ENCODE results near the gene NCSTN. TPM values are rescaled to one million over a fixed set of nuclear protein-coding genes. Genes with fewer than 3 reads are reported as not detected.
A peak's percentile ranks its signal among the peaks of the same experiment; 100 is the strongest.

NCSTN gene
- total RNA-seq, 1 experiment from 2014 or later = 144 TPM

DNA sequence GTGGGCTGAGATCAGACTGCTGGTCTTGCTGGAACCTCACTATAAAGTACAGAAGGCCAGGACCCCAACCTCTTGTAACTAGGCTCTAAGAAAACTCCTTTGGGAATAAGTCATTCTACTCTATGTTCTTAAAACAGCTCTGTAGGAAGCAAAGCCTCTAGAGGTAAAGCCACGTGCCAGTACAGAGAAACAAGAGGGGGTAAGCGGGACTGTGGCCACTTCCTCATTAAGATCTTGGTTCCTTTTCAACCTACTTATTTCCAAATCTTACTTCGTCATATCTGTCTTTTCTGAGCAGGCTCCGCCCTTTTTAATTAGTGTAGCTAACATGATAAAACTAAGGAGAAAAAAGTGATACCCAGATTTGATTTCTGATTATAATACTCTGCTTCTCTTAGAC is 3.8 kb downstream of the NCSTN start:
- no peak for DNase-seq (ENCODE audit: extremely low read depth, low read depth)

GRCh38 chr1:160351629-160352028 is 8.4 kb downstream of the NCSTN start:
- no peak for DNase-seq (ENCODE audit: extremely low read depth, low read depth)

- DNase-seq (ENCODE audit: extremely low read depth, low read depth) = no peak
Measured at GRCh38 chr1:160352555-160352954, 9.4 kb downstream of the NCSTN start.

- DNase-seq (ENCODE audit: extremely low read depth, low read depth) = no peak
Measured at GRCh38 chr1:160353223-160353622, 10.0 kb downstream of the NCSTN start.

- peak; percentile 28 for DNase-seq (ENCODE audit: extremely low read depth, low read depth)
Measured at GRCh38 chr1:160354388-160354985, 11.3 kb downstream of the NCSTN start.

GRCh38 chr1:160357286-160358002 is 14.3 kb downstream of the NCSTN start:
- DNase-seq (ENCODE audit: extremely low read depth, low read depth) = no peak

DNA sequence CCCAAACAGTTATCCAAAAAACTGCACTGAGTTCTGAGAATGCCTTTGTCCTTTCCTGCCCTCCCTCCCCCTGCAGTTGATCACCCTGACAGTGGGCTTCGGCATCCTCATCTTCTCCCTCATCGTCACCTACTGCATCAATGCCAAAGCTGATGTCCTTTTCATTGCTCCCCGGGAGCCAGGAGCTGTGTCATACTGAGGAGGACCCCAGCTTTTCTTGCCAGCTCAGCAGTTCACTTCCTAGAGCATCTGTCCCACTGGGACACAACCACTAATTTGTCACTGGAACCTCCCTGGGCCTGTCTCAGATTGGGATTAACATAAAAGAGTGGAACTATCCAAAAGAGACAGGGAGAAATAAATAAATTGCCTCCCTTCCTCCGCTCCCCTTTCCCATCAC is 14.9 kb downstream of the NCSTN start:
- no peak for DNase-seq (ENCODE audit: extremely low read depth, low read depth)

DNA sequence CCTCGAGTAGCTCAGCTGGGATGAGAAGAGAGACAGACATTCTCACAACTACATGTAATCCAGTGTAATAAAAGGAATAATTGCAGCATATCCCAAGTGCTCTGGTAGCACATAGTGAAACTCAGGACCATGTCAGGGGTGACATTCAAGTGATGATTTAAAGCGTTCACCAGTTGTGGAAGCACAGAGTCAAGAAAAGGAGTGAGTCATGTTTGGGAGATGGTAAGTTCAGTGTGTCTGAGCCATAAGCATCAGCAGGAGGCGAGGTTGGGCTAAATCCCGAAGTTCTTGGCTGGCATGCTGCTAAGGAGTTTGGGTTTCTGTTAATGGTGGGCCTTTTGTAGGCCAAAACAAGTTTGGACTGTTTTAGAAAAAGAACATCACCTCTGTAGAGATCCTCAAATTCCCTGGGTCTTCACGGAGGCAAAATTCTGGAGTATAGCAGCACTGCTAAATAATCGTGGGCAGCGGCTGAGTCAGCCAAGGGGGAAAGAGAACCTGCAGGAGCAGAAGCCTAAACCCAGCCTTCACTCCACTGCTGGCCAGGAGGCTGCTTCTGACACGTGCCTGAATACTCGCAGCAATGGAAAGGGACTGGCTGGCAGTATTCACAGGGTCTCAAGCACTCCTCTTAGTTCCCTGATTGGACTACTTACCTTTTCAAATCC is 16.5 kb downstream of the NCSTN start:
- DNase-seq (ENCODE audit: extremely low read depth, low read depth) = no peak

DNA sequence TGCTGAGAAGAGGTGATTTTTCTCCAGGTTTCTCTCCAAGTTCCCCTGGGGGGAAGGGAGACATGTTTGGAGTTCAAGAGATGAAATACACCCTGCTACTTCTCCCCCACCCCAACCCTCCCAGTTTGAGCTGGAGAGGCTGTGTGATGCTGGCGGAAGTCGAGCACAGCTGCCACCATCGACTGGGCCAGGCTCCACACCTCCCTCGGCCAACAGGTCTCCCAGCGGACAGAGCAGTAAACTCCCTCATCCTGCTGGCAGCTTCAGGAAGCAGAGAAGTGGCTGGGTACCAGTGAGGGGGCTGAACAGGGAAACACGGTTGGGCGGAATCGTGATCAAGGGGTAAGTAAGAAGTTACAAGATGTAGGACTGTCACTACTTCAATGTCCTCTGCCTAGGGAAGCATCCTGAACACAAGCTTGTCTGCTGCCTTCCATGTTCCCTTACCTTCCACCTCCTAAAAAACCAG is 17.1 kb downstream of the NCSTN start:
- no peak for DNase-seq (ENCODE audit: extremely low read depth, low read depth)

GRCh38 chr1:160361199-160361598 is 18.0 kb downstream of the NCSTN start:
- DNase-seq (ENCODE audit: extremely low read depth, low read depth) = no peak

- DNase-seq (ENCODE audit: extremely low read depth, low read depth) = no peak
Measured at GRCh38 chr1:160361814-160362167, 18.6 kb downstream of the NCSTN start.

DNA sequence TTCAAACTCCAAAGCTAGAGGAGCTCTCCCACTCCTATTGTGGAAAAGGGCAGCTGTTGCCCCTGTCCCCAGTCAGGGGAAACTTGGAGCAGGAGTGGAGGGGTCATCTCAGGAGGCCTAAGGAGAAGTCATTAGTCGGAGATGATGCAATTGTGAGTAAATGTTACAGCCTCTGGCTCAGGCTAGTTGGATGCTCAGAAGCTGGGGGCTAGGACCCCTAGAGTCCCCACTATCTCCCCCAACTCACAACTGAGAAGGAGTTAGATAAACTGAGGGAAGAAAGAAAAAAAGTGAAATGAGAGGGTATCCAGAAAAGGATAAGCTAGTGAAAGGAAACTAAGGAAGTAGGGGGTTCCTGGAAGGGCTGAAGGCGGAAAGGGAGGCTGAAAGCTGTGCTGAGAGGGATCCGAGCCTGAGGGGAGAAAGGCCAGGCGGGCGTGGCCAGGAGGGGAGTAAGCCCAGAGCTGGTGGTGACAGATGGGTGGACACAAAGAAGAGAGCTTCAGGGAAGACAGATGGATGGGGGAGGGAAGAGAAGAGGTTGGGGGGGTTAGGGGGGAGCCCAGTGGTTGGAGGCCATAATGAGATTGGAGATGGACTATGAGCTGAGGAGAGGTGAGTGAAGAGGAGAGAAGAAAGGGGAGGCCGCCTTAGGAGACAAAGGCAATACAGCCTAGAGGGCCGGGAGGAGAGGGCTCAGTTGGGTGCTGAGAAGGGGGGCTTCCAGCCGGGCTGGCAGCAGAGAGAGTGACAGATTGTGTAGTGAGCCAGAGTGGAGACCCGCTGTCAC is 19.2 kb downstream of the NCSTN start:
- DNase-seq (ENCODE audit: extremely low read depth, low read depth) = peak; percentile 36

DNA sequence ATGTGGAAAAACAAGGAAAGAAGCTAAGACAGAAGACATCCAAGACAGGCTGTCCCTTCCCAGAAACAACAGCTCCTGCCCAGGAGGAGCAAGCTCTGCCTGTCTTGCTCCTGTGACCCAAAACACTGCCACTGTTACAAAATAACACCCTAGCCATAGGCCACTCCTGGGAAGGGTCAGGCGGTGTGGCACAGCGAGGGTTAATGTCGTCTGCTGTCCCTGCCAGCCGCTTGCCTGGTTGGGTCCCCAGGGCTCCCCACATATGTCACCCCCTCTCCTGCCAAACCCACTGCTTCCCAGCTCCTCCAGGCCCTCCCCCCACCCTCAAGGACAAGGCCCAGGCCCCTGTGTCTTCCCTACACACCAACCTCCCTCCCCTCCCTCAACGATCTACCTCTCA is 19.8 kb downstream of the NCSTN start:
- DNase-seq (ENCODE audit: extremely low read depth, low read depth) = no peak

DNA sequence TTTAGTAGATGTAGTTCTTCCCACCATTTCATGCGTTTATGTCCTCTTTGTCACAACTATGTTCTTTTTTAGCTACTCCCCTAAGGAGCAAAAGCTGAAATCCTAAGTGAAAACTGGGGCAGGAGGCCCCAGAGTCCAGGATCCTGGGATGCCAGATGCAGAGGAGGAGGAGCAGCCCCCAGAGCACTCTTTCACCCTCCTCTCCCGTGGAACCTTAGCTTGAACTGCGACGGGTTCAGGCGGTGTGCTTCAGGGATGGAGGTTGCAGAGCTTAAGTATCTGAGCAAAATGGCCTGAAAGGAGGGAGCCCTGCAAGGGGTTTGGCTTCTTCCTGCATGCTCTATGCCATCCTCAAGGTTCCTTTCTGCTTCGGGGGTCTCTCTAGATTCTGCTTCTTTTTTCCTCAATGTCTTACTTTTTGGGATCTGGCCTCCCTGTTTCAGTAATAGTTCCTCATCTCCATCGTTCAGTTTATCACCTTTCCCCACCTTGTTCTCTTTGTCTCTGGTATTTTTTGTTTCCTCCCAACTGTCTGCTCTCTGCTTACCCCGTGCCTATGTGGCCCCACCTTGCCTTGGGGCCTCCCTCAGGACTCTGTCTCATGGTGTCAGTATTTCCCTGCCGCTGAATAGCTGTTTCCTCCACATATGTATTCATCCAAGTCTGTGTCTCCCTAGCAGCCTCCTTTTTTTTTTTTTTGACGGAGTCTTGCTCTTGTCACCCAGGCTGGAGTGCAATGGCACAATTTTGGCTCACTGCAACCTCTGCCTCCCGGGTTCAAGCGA is 21.0 kb downstream of the NCSTN start:
- DNase-seq (ENCODE audit: extremely low read depth, low read depth) = no peak

DNA sequence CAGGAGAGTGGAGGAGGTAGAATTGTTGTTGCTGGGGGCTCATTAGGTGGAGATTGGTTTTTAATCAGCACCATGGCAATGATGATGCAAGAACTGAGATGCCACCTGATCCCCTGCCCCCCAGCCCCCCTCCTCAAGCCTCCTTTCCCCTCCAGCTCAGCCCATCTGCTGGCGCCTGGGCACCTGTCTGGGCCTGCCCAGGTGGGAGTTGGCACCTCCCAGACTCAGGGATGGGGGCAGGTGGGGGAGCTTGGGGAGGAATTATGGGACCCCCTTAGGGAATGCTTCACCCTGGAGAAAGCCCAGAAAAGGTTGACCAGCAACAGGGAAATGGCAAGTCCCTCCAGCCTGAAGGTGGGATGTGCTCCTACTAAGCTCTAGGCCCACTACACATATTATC is 22.1 kb downstream of the NCSTN start:
- no peak for DNase-seq (ENCODE audit: extremely low read depth, low read depth)

DNA sequence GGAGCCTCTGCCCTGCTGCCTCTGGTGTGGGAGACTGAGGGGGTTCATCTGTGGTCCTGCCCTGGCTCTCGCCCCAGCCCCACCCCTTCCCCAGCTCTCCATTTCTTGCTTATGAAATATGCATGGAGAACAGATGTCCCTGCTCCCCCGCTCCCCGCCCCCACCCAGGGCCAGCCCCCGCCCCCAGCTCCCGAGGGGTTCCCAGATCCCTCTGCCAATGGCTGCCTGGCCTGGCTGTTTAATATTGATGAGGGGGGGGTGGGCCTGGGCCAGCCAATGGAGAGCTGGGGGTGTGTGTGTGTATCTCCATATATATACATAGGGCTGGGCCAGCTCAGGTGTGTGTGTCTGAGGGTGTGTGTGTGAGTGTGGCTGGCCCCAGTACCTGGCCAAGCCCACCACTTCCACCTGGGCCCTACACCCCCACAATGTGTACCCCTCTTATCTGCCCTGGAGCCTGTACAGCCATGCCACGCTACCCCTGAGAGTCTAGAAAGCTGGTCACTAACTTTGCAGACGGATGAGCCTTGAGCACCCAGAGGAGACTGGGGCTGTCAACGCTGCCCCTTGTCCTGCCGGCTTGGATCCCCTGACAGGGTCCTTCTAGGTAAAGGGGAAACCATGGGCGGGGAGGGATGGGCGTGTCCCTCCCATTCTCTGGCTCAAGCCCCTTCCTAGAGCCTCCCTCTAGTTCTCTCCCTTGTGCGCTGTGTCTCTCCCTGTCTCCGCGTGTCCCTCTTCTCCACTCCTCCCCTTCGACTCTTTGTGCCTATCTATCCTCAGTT is 23.7 kb downstream of the NCSTN start, which contains the start of gene NHLH1:
NHLH1 (plus strand) TSS at position 341 of the 785 bp plus-strand sequence. CDS start 3,661 bp downstream, outside the sequence.
- DNase-seq (ENCODE audit: extremely low read depth, low read depth) = no peak

DNA sequence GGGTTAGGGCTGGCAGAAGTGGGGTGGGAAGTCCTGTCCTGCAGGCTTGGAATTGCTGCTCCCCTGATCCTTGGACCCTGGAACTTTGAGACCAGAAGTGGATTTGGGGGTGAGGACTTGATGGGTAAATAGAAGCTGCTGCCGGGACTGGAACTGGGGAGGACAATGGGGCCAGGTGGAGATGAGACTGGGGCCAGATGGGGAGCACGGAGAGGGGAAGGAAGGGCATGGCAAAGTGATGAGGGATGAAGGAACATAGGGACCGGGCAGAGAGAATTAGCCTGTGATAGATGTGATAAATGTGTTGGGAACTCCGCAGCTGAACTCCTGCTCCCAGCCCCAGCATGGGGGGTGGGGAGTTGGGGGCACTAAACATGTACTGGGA is 24.3 kb downstream of the NCSTN start:
- no peak for DNase-seq (ENCODE audit: extremely low read depth, low read depth)

- no peak for DNase-seq (ENCODE audit: extremely low read depth, low read depth)
Measured at GRCh38 chr1:160367934-160368923, 25.0 kb downstream of the NCSTN start.
